ENCODE results near the gene PFDN6.

PFDN6 gene

DNA sequence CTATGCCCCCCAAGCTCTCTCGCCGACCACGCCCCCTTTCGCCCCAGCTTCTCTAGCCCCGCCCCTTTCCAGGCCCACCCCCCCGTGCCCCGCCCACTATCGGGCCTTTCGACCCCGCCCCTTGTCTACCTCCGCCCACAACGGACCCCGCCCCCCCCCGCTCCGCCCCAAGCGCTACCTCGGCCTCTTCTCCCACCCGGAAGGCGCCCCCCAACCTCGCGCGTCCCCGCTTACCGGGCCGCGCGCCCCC is 27.9 kb downstream of the PFDN6 start:
- DNase-seq (no peak), ATAC-seq (no peak)

DNA sequence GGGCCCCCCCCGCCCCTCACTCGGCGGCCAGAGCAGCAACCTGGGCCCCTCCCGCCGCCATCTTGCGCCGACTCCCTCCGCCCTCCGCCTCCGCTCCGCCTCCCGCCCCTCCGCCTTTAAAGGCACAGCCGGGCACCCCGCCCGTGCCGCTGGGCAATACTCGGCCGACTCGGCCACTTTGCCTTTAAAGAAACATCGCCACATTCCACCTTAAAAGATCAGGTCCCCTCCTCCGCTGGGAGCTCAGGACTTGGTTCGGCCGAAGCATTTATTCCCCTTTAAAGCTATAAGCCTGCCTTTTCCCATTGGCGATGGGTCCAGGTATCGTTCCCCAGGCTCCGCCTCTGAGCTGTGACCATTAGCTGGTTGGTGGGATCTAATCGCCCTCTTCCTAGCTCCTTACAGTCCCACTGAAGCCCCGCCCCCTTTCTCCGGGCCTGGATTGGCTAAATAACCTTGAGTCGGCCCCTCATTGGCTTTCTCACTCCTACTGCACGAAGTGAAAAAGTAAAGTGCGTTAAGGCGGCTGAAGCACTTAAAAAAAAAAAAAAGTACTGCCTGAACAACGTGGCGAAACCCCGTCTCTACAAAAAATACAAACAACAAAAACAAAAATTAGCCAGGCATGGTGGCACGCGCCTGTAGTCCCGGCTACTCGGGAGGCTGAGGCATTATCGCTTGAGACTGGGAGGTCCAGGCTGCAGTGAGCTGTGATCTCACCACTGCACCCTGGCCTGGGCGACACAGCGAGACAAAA is 28.4 kb downstream of the PFDN6 start, which contains the start of gene ZBTB22:
ZBTB22 (minus strand) TSS at position 76 of the 757 bp plus-strand sequence. CDS start 828 bp downstream, outside the sequence.
- DNase-seq (peak; percentile 96), ATAC-seq (peak; percentile 63)

DNA sequence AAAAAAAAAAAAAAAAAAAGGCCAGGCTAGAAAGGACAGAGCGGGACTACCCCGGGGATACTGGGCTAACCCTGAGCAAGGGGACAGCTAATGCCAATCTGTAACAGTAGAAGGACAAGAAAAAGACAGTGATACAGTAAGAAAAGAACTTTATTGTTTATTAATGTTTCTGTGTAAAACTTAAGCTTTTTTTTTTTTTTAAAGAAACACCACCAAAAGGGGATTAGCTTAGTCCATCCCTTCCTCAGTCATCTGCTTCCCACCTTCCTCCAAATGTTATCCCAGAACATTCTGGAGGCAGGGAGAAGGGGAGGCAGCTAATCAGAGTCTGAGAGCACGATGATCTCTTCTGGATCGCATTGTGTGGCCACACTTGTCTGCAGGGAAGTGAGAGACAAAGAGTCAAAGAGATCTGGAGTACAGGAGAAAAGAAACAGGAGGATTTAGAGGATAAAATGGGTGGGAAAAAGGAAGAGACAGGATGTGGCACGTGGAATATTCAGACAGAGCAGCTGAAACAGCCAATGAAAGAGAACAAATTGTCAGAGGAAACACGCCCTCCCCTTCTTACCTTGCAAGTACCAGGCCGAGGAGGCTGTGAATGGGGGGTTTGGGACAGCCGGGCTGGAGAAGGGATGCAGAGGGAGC is 29.1 kb downstream of the PFDN6 start:
- DNase-seq (no peak), ATAC-seq (no peak)

DNA sequence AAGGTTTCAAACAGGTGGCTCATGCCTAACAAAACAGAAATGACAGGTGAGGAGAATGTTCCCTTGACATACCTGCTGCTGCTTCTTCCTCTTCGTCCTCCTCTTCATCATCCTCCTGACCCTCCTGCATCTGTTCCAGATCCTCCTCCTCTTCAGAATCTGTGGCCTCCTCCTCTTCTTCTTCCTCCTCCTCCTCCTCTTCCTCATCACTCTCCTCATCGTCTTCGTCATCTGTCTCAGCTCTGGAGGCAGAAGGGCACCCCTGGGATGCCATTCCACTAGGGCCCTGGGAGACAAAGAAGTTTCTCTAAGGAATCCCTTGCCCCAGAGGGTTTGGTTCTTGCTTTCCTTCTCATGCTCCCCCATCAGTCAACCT is 30.5 kb downstream of the PFDN6 start:
- no peak for ATAC-seq
- DNase-seq = no peak

DNA sequence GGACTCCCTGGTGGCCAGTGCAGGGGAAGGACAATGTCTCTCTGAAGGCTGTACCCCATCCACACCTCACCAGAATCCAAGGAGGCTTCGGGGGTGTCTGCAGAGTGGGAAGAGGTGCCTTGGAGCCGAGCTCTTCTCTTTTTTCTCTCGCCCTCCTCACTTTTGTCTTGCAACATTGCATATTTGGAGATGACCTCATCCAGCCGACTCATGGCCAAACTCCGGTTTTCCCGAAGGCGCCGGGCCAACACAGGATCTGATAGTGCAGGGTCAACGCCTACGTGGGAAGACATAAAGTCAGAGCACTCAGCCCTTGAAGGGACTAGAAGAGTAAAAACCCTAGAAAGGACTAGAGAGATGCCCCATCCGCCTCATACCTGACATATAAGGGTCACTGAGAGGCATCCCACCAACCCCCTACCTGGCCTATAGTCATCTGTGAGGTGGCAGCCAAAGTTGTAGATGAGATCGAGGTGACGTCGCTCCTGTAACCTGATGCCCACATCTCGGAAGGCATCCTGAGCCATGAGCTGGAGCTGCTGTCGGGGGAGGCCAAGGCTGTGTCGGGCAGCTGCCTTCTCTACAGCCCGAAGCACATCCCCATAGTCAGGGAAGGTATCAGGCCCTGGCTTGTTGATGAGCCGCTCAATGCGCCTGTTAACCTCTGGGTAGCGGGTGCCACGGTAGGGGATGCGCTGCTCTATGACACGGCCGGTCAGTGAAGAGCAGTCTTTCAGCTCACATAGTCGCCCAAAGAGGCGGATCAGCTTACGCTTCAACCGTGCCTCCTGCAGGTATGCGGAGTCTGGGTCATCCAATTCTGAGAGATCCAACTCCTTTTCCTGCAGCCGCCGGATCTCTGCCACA is 31.1 kb downstream of the PFDN6 start:
- DNase-seq (no peak), ATAC-seq (no peak)

DNA sequence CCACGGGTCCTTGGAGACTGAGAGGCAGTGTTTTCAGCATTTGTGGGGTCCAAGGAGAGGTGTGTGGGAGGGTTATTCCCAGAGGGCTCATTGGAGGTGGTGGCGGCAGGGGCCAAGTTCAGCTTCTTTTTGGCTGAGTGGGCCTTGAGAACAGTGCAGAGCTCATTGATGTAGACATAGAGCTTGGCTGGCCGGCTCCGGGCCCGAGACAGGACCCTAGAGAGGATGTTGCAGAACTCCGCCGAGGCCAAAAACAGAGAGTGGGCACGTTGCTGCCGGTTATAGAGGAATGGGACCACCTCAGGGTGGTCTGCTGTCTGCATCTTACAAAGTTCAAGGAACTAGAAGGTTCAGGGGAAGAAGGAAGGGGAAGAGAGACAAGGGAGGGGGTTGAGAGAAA is 31.8 kb downstream of the PFDN6 start:
- no peak for ATAC-seq
- no peak for DNase-seq

DNA sequence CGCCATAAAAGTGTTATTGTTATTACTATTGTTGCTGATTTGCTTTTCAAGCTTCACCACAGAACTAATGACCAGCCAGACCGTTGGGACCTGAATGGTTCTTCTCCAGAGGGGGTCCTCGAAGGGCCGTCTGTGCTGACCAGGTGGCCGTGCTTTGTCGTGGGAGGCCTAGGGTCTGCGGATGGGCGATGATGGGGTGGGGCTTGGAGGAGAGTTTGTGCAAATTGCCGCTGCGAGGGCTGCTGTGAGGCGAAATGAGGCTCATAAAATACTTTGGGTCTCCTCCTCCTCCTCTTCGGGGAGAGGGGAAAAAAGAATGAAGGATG is 34.2 kb downstream of the PFDN6 start:
- no peak for DNase-seq
- no peak for ATAC-seq

DNA sequence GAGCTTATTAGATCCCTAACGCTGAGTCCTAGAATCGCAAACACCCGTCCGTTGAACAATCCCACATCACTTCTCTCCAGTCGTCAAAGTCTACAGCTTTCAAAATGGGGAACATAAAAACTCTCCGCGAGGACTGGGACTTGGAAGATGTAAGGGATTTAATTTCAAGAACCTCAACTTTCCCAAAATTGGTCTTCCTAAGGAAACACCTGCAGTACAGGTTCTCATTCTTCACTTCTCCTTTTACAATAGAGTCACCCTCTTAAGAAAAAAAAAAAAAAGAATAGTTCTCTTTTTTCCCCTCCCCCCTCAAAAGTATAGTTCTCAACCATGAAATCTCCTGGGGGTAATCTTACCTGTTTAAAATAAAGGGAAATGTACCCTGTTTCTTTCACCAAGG is 34.7 kb downstream of the PFDN6 start:
- DNase-seq (no peak), ATAC-seq (no peak)

DNA sequence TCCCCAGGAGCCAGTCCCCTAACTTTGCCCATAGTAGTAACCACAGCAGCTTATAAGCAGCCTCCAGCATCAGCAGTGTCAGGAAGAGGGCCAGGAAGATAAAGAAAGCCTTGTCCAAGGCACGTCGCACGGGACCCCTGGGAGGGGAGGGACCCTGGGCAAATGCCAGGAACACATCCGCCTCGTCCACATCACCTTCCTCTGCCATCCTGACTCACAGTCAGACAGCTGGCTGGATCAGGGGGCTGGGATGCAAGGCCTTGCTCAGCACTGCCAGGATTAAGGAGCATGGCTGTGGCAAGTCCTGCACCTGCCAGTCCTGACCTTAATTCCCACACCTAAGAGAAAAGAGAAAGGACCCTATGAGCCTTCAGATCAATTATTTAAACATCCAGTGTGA is 39.7 kb downstream of the PFDN6 start:
- ATAC-seq (no peak), DNase-seq (no peak)

DNA sequence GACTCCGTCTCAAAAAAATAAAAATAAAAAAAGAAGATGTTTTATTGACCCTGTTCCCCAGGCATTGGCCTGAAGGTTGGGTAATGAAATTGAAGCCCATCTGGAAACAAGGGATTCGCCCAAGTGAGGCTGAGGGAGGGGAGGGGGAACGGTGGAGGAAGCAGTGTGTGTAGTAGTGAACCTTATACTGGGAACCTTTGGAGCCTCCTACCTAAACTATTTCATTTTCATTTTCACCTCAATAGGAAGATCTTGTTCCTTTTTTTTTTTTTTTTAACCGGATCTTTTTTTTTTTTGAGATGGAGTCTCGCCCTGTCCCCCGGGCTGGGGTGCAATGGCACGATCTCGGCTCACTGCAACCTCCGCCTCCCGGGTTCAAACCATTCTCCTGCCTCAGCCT is 41.3 kb downstream of the PFDN6 start:
- DNase-seq = no peak
- ATAC-seq = no peak

DNA sequence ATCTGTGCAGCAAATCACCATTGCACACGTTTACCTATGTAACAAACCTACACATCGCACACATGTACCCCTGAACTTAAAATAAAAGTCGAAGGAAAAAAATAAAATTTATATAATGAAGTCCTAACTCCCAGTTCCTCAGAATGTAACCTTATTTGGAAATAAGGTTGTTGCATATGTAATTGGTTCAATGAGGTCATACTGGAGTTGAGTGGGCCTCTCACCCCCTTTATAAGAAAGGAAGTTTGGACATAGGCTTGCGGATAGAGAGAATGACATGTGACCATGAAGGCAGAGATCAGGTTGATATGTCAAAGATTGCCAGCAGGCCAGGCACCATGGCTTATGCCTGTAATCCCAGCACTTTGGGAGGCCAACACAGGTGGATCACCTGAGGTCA is 44.3 kb downstream of the PFDN6 start:
- DNase-seq = no peak
- ATAC-seq = no peak

DNA sequence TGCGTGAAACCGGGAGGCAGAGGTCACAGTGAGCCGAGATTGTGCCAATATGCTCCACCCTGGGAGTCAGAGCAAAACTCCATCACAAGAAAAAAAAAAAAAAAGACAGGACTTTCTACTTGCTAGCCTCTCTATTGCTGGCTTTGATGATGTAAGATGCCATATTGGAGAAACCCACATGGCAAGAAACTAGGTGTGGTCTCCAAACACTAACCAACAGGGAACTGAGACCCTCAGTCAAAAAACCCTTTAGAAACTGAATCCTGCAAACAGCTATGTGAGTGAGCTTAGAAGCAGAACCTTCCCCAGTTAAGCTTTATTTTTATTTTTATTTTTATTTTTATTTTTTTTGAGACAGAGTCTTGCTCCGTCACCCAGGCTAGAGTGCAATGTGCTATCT is 46.5 kb downstream of the PFDN6 start:
- DNase-seq (no peak), ATAC-seq (no peak)

DNA sequence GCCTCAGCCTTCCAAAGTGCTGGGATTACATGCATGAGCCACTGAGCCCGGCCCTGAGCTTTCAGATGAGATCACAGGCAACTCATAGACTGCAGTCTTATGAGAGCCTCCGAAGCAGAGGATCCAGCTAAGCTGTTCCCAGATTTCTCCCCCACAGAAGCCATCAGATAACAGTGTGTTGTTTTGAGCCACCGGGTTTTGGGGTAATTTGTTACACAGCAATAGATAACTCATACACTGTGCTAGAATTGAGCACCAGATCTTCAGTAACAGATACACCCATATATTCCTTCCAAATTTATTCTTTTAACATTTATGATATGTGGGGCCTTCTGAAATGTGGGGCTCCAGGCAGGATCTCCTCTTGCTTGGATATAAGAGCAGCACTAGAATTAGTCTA is 47.1 kb downstream of the PFDN6 start:
- ATAC-seq (no peak), DNase-seq (no peak)

DNA sequence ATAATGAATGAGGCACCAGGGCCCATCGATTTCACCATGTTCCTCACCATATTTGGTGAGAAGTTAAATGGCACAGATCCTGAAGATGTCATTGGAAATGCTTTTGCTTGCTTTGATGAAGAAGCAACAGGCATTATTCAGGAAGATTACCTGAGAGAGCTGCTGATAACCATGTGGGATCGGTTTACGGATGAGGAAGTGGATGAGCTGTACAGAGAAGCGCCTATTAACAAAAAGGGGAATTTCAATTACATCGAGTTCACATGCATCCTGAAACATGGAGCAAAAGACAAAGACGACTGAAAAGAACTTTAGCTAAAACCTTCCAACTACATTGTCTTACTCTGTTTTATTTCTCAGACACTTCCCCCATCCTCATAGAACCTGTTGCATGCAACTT is 49.8 kb downstream of the PFDN6 start:
- no peak for DNase-seq
- no peak for ATAC-seq

Data from stimulated activated naive CD8-positive, alpha-beta T cell treated with anti-CD3 and anti-CD28 coated beads, Interleukin-15, Interleukin-2, amounts not matched to agents 100 U/mL and 50 U/mL, for 24 hours (primary cell).